Frontal cortex (tissue), 4 donors: ENCODE results near the gene CDH4. TPM values are rescaled to one million over a fixed set of nuclear protein-coding genes. Genes with fewer than 3 reads are reported as not detected.
"Not testable (repeated sequence)": the region's sequence is repeated elsewhere in the genome, so short reads cannot be mapped to it uniquely, and the experiment has no call there.

ENCODE experiments used
- DNase-seq, 2 donors: peaks; one replicate each; pipeline ENCODE4 v3.0.0; 2012; ENCODE audit warnings: low spot score in 2 of 2
- FAIRE-seq: peaks from 2 replicates; lab custom pipeline; 2012; peaks lifted over from hg19 to GRCh38; lab: Jason Lieb, UNC
- total RNA-seq: library from RNA; depleted of rRNA; stranded (reverse); fragments of >200 nt; gene quantifications from one replicate; pipeline ENCODE4 v1.2.3, GENCODE V29; 2014
- donor health status: control.
- donor health status: control.
- donor health status: control.

CDH4 gene
- total RNA-seq, 1 donor from 2014 or later, result 22.8 TPM

- DNase-seq, result no peak
- no peak for FAIRE-seq
Observed at GRCh38 chr20:61397790-61398189, 145.7 kb downstream of the CDH4 start.

DNA sequence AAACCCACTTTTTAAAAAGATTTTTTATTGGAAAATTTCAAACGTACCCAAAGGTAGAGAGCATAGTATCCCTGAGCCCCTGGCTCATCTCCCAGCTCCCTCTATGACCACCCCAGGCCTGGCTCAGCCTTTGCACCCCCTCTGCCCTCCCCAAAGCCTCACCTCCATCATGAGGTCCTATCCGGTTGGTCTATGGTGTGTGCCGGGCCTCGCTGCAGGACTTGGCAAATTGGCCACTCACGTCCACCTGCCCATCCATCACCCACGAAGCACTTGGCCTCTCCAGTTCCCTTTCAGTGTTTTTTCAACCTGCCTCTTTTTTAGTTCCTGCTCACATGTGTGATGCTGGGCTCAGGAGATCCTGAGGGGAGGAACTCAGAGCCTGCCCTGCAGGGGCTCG, 147.4 kb downstream of the CDH4 start:
- DNase-seq, result no peak
- FAIRE-seq, result no peak

DNA sequence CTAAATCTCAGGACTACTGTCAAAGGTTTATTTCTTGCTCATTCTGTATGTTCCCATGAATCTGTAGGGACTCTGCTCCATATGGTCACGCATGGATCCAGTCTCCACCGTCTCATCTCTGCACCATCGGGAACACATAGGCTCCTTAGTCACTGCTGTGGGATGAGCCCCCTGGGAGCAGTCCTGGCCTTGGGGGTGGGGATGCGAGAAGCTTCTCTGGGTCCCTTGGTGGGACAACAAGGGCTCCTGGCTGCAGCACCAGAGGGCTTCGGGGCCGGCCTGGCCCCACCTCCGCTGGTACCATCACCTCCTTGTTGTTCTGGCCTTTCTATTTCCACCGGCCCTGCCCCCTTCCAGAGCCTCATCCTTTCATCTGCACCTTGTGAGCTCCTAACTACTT, 148.4 kb downstream of the CDH4 start:
- no peak for FAIRE-seq
- no peak for DNase-seq

DNA sequence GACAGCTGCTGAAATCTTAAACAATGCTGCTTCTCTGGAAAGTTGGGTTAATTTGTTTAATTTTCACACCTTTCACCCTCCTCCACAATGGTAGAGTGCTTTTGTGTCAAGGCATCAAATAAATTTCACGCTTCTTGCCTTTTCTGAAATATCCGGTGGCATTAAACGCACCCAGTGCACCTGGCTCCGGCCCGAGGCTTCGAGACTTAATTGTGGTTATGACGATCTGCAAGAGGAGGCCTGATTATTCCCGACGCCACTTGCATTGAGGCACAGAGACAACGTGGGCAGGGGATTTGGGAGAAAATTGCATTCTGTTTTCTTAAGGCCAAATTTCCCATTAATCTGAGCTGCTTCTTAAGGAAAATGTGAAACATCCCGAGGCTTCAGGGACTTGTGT, 152.2 kb downstream of the CDH4 start:
- FAIRE-seq (no peak), DNase-seq (no peak)

- FAIRE-seq (no peak), DNase-seq (no peak)
Observed at GRCh38 chr20:61405007-61405406, 152.9 kb downstream of the CDH4 start.

DNA sequence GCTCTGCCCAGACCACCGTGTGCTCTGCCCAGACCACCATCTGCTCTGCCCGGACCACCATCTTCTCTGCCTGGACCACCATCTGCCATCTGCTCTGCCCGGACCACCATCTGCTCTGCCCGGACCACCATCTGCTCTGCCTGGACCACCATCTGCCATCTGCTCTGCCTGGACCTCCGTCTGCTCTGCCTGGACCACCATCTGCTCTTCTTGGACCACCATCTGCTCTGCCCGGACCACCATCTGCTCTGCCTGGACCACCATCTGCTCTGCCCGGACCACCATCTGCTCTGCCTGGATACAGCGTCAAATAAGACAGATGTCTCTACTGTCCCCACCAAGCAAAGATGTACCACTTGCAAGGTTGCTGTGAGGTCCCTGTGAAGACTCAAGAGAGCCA, 154.7 kb downstream of the CDH4 start:
- not testable (repeated sequence) for DNase-seq, FAIRE-seq

GRCh38 chr20:61407561-61407960, 155.5 kb downstream of the CDH4 start:
- DNase-seq, result no peak
- FAIRE-seq, result no peak

GRCh38 chr20:61408951-61409740, 157.1 kb downstream of the CDH4 start:
- FAIRE-seq (no peak), DNase-seq (no peak)

GRCh38 chr20:61411743-61412142, 159.7 kb downstream of the CDH4 start:
- no peak for FAIRE-seq
- DNase-seq, result no peak

DNA sequence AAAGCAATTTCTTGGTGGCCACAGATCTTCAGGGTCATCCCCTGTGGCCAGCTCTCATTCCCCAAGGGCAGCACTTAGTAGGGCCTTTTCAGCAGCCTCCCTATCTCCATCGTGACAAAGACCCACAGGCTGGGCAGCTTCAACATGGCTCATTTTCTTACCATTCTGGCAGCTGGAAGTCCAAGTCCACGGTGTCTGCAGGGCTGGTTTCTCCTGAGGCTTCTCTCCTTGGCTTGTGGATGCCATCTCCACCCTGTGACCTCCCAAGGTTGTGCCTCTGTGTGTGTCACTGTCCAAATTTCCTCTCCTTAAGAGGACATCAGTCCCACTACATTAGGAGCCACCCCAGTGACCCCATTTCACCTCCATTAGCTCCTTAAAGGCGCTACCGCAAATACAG, 161.7 kb downstream of the CDH4 start:
- FAIRE-seq, result no peak
- DNase-seq, result no peak

GRCh38 chr20:61414455-61414991, 162.5 kb downstream of the CDH4 start:
- DNase-seq, result peak in 1 of 2 donors; percentile 46

DNA sequence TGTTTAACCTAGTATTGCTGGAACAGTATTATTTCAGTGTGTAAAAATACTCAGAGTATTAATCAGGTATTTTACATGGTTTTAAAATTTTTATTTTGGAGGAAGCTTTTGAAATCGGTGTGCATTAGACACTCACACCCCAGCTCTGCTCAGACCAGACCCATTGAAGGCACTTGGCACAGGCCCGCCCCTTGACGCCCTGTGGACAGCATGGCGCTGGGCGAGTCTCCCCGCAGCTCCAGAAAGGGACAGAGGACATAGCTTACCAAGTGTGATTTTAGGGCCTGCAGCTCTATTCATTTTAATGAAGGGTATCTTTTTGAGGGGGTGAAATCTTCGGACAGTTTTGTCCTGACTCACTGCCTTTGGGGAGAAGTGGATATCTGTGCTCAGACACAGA, 164.5 kb downstream of the CDH4 start:
- DNase-seq (no peak), FAIRE-seq (no peak)

More at GRCh38 chr20:61414455-61414991, 162.5 kb downstream of the CDH4 start:
- FAIRE-seq, result no peak

DNA sequence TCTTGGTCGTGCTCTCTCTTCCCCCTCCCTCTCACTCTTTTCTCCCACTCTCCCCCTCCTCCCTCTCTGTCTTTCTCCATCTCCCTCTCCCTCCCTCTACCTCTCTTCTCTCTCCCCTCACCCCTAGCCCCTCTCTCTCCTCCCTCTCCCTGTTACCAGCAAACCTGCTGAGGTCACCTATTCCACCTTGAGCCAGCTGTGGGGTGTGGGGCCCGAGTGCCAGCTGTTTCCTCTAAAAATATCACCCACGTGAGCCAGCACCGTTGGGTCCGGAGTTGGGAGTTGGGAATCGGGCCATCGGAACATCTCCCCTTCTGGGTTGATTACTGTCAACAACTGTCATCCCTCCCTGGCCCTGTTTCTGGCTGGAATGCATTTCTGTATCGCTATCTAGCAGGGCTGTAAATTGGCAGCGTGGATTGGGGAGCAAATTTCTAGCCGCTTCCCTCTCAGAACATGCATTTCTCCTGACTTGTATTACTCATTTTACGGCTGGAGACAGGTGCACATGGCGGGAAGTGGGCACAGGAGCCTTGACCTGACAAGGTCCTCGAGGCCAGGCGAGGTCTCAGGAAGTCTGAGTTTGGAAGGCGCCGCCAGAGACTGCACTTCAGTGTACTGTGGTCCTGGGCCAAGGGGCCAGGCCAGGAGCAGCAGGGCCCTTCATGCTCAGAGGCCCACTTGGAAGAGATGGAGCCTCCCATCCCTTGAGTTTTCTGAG, 165.3 kb downstream of the CDH4 start:
- no peak for DNase-seq
- no peak for FAIRE-seq

- DNase-seq (no peak), FAIRE-seq (no peak)
Observed at GRCh38 chr20:61419010-61419409, 166.9 kb downstream of the CDH4 start.

DNA sequence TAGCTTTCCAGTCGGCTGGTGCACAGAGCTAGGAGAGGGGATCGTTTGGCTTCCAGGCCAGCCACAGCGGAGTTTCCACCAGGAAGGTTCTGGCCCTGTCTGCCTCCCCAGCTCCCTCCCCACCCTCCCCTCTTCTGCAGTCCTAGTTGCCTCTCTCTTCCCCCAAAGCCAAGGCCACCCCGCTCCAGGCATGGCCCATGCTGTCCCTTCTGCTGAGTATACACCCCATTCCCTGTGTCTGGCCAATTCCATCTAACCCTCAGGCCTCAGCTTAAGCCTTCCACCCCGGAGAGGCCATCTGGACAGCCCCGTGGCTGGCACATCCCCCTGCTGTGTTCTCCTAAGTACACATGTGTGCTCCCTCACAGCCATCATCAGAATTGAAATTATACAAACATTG, 167.4 kb downstream of the CDH4 start:
- DNase-seq (no peak), FAIRE-seq (no peak)

DNA sequence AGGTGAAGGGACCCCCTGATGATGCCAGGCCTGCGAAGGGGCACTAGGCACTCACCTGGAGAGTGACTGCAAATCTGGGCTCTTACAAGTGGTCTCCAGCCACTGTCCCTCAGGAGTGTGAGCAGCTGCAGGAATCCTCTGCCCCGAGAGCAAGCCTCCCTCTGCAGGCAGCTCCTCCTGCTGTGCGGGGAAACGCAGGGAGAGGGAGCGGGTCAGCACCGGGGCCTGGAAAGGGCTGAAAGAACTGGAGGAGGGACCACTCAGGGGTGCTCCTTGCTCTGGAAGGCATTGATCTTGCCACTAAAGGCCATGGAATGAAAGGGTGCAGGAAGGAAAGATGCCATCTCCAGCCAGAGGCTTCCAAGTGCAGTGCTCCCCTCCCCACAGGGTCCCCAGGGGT, 168.0 kb downstream of the CDH4 start:
- no peak for DNase-seq

GRCh38 chr20:61420781-61421180, 168.7 kb downstream of the CDH4 start:
- FAIRE-seq, result no peak
- no peak for DNase-seq

More for the DNA sequence above, 168.0 kb downstream of the CDH4 start:
- FAIRE-seq, result no peak

DNA sequence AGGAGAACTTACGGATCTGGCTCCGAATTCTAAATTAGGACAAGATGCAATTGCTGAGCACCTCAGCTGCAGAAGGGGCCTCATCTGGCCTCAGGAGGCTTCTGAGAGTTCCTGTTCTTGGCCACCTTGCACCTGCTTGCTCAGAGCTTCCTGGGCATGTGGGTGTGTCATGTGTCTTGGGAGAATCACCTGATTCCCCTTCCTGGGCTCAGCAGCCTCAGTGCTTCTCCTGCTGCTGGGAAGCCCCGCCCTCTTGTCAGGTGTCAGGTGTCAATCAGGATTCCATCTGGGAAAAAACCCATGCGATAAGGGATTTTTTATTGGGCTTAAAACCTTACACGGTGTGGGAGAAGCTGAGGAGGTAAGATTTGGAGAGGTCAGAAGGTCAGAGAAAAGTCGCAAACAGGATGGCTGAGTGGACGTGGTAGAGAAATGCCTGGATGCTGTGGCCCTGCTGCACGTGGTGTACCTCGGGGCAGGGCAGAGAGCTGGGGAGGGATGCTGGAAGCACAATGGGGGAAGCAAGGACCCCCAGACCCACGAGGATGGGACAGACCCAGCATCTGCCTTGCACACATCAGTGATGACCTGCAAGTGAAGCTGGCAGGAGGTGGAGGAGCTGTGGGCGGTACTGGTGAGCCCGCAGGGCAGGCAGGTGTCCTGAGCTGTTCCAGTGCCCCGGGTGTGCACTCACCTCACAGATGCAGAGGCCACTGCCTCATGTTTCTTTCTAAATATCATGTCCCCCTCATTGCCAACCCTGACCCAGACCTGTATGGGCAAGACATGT, 170.8 kb downstream of the CDH4 start:
- DNase-seq (no peak), FAIRE-seq (no peak)

GRCh38 chr20:61424011-61424627, 172.1 kb downstream of the CDH4 start:
- no peak for FAIRE-seq
- no peak for DNase-seq
